ENCODE measurements around the gene PPP6R3. TPM values are rescaled to one million over a fixed set of nuclear protein-coding genes. Genes with fewer than 3 reads are reported as not detected.

PPP6R3 gene
- polyA plus RNA-seq, 1 donor from 2014 or later, result 41.1 TPM

GRCh38 chr11:68649851-68650555 is 189.5 kb downstream of the PPP6R3 start:
- peaks cover 5 to 13% (median 8%) of the 10 kb centered on the region in 3 donors for H3K9me3 Mint-ChIP-seq
- H3K4me3 Mint-ChIP-seq, result no peak overlapping the region

GRCh38 chr11:68650801-68651200 is 190.2 kb downstream of the PPP6R3 start:
- no peaks in the 10 kb centered on the region for H3K36me3 Mint-ChIP-seq
- H3K9me3 Mint-ChIP-seq, result peaks cover 5 to 13% (median 8%) of the 10 kb centered on the region in 3 donors

More at GRCh38 chr11:68649851-68650555, 189.5 kb downstream of the PPP6R3 start:
- H3K4me1 Mint-ChIP-seq, result peaks cover 0 to 2% (median 0%) of the 10 kb centered on the region in 3 donors
- H3K27me3 Mint-ChIP-seq, result peaks cover 7% of the 10 kb centered on the region
- H3K36me3 Mint-ChIP-seq, result no peaks in the 10 kb centered on the region
- no peak overlapping the region for H3K27ac Mint-ChIP-seq

GRCh38 chr11:68651208-68651984 is 190.8 kb downstream of the PPP6R3 start:
- Mint-ChIP-seq H3K27ac (no peak overlapping the region), H3K27me3 (peaks cover 10% of the 10 kb centered on the region), H3K4me3 (no peak overlapping the region)

More at GRCh38 chr11:68650801-68651200, 190.2 kb downstream of the PPP6R3 start:
- Mint-ChIP-seq H3K27ac (no peak overlapping the region), H3K4me1 (peaks cover 0 to 2% (median 0%) of the 10 kb centered on the region in 3 donors), H3K27me3 (peaks cover 9% of the 10 kb centered on the region), H3K4me3 (no peak overlapping the region)

GRCh38 chr11:68651985-68652682 is 191.6 kb downstream of the PPP6R3 start:
- H3K27me3 Mint-ChIP-seq, result peaks cover 10% of the 10 kb centered on the region
- H3K4me1 Mint-ChIP-seq, result peaks cover 0 to 2% (median 0%) of the 10 kb centered on the region in 3 donors
- H3K27ac Mint-ChIP-seq, result no peak overlapping the region
- H3K36me3 Mint-ChIP-seq, result no peaks in the 10 kb centered on the region
- peaks cover 0 to 8% (median 4%) of the 10 kb centered on the region in 3 donors for H3K9me3 Mint-ChIP-seq
- no peak overlapping the region for H3K4me3 Mint-ChIP-seq

More at GRCh38 chr11:68651208-68651984, 190.8 kb downstream of the PPP6R3 start:
- H3K9me3 Mint-ChIP-seq, result peaks cover under 1 to 11% (median 9%) of the 10 kb centered on the region in 3 donors
- H3K4me1 Mint-ChIP-seq, result peaks cover 0 to 2% (median 0%) of the 10 kb centered on the region in 3 donors
- no peaks in the 10 kb centered on the region for H3K36me3 Mint-ChIP-seq

DNA sequence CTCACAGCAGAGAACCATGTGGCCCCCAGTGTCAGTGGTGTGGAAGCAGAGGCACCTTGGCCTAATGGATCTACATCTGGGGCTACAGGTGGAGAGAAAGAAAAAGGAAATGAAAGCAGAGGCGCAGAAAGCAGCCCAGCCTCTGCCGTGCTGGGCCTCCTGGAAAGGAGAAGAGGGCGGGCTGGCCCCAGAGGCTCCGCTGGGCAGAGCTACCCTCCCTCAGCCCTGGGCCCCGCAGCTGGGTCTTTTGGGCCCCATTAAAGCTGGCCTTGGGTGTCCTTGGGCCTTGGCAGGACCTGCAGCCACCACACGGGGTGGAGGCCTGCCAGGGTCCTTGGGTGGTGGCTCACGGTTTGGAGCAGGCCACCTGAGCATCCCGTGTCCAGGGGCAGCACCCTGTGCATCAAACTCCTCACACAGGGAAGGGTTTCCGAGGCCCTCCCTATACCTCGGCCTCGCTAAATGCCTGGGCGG is 192.2 kb downstream of the PPP6R3 start:
- H3K27ac Mint-ChIP-seq, result no peak overlapping the region
- H3K4me1 Mint-ChIP-seq, result peaks cover 0 to 2% (median 0%) of the 10 kb centered on the region in 3 donors
- no peak overlapping the region for H3K4me3 Mint-ChIP-seq
- H3K9me3 Mint-ChIP-seq, result peaks cover 0 to 5% (median 0%) of the 10 kb centered on the region in 3 donors
- H3K27me3 Mint-ChIP-seq, result peaks cover 10% of the 10 kb centered on the region
- no peaks in the 10 kb centered on the region for H3K36me3 Mint-ChIP-seq

DNA sequence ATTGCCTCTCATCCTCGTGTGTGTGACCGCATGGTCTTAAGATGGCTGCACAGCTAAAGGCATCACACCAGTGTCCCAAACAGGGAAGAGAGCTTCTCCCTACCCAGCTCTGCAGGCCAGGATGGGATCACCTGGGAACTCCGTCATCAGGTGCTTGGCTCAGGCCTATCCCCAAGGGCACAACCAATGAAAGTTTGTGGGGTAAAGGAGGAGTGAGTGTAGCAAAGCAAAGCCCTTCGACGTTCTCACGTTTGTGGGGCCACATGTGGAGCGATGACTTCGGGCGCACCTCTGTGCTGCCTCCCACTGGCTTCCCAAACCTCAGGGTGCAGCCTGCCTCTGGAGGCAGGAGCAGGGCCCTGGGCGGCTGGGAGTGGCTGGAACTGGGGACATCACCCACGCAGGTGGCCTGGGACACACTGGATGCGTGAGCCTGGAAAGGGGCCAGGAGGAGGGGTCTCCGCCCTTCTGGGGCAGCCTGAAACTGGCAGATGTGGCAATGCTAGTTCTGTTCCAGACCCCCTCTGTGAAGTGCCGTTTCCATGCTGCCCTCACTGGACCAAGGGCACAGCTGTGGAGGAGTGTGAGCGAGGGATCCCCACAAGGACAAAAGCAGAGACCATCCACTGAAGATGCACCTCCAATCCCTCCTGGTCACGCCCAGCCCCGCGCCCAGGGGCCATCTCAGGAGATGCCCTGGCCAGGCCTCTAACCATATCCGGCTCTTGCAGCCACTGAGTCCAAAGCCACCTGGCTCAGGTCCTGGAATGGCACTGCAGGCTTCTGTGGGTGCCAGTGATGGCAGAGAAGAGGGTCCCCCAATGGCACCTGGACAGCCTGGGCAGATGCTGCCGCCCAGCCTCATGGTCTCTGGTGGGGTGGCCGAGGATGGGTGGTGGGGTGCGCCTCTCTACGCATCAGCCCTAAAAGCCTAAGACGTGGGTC is 193.2 kb downstream of the PPP6R3 start:
- Mint-ChIP-seq H3K36me3 (no peaks in the 10 kb centered on the region), H3K27me3 (peaks cover 14% of the 10 kb centered on the region), H3K4me1 (peaks cover 0 to 2% (median 0%) of the 10 kb centered on the region in 3 donors), H3K9me3 (peaks cover 0 to 3% (median 0%) of the 10 kb centered on the region in 3 donors), H3K4me3 (no peak overlapping the region), H3K27ac (no peak overlapping the region)

GRCh38 chr11:68654978-68655377 is 194.4 kb downstream of the PPP6R3 start:
- no peak overlapping the region for H3K4me3 Mint-ChIP-seq
- H3K4me1 Mint-ChIP-seq, result peaks cover 0 to 2% (median 0%) of the 10 kb centered on the region in 3 donors

DNA sequence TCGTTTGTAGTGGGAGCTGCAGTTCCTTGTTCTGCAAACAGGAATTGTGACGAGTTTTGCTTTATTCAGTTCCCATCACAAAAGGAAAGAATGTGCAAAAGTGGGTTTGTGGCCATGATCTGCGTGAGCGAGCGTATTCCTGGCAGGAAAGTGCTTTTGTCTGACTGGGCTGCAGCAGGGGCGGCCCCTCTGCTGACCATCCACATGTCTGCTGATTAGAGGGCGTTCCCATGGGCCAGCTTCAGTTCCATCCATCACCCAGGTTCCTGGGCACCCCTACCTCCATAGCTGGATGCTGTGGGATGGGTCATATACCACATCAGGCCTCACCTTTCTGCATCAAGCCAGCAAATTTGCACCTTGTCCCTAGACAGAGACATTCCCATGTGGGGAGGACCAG is 194.9 kb downstream of the PPP6R3 start:
- peaks cover 0 to 3% (median 0%) of the 10 kb centered on the region in 3 donors for H3K9me3 Mint-ChIP-seq
- no peaks in the 10 kb centered on the region for H3K36me3 Mint-ChIP-seq
- no peak overlapping the region for H3K4me3 Mint-ChIP-seq
- peaks cover 12% of the 10 kb centered on the region for H3K27me3 Mint-ChIP-seq
- H3K4me1 Mint-ChIP-seq, result peaks cover 0 to 2% (median 0%) of the 10 kb centered on the region in 3 donors
- H3K27ac Mint-ChIP-seq, result no peak overlapping the region

More at GRCh38 chr11:68654978-68655377, 194.4 kb downstream of the PPP6R3 start:
- Mint-ChIP-seq H3K27ac (no peak overlapping the region), H3K27me3 (peaks cover 12% of the 10 kb centered on the region), H3K9me3 (peaks cover 0 to 3% (median 0%) of the 10 kb centered on the region in 3 donors), H3K36me3 (no peaks in the 10 kb centered on the region)

DNA sequence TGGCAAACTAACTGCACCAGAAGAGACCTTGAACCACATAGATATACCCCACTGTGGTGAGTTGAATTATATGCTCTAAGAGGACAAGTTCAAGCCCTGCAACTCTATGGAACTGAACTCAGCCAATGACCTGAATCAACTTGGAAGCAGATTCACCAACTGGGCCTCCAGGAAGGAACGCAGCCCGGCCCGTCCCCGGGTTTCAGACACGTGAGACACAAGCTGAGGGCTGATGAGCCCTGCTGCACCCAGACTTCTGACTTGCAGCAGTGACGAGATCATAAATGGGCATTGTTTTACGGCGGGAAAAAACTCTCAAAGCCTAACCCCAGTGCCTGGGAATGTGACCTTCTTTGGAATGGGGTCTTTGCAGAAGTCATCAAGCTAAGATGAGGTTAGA is 195.3 kb downstream of the PPP6R3 start:
- Mint-ChIP-seq H3K27me3 (peaks cover 11% of the 10 kb centered on the region), H3K36me3 (no peaks in the 10 kb centered on the region), H3K4me1 (peaks cover 0 to 2% (median 0%) of the 10 kb centered on the region in 3 donors), H3K4me3 (no peak overlapping the region), H3K27ac (no peak overlapping the region), H3K9me3 (peaks cover 0 to 3% (median 0%) of the 10 kb centered on the region in 3 donors)

DNA sequence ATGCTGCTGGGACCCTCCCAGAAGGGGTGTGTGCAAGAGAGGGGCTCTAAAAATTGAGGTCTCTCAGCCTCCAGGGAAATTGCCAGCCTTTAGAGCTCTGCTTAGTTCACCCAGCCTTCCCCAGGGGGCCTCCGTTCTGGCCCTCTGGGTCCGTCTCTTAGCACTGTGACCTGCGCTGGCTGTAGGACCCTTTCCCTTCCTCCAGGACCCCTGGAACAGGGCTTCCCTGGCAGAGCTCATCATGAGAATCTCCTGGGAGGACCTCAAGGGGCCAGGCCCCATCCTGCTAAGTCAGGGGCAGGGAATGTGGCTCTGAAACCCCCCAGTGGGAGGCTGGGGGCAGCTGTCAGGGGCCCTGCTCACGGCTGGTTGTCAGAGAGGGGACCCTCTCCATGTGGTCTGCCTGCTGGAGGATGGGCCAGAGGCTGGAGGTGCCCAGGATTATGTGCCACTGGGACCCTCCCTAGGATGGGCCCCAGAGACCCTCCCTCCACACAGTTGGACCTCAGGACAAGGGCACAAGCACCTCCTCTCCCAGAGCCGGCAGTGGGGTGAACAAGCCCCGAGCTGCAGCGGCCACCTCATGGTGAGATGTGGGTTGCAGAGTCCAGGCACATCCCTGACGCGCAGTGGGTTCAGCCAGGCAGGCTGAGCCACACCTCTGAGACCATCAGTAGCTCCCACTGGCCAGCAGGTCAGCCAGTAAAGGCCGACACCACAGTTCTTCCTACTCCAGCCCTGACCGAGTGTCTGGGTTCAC is 196.6 kb downstream of the PPP6R3 start:
- peaks cover 0 to 5% (median 0%) of the 10 kb centered on the region in 3 donors for H3K9me3 Mint-ChIP-seq
- peaks cover 0 to 2% (median 0%) of the 10 kb centered on the region in 3 donors for H3K4me1 Mint-ChIP-seq
- H3K27ac Mint-ChIP-seq, result no peak overlapping the region
- peaks cover 11% of the 10 kb centered on the region for H3K27me3 Mint-ChIP-seq
- H3K36me3 Mint-ChIP-seq, result no peaks in the 10 kb centered on the region
- H3K4me3 Mint-ChIP-seq, result no peak overlapping the region

DNA sequence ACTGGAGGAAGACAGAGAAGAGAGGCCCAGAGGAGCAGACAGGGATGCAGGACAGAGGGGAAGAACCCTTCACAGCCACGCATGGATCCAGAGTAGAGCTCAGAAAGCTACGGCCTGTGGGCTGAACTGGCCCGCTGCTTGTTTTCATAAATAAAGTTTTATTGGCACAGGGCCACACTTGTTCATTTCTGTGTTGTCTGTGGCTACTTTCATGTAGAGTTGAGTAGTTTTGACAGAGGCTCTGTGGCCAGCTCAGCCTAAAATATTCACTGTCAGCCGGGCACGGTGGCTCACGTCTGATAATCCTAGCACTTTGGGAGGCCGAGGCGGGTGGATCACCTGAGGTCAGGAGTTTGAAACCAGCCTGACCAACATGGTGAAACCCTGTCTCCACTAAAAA is 197.5 kb downstream of the PPP6R3 start:
- Mint-ChIP-seq H3K27ac (no peak overlapping the region), H3K9me3 (peaks cover 0 to 7% (median 0%) of the 10 kb centered on the region in 3 donors), H3K4me3 (no peak overlapping the region), H3K4me1 (no peaks in the 10 kb centered on the region), H3K27me3 (peaks cover 10% of the 10 kb centered on the region), H3K36me3 (no peaks in the 10 kb centered on the region)

DNA sequence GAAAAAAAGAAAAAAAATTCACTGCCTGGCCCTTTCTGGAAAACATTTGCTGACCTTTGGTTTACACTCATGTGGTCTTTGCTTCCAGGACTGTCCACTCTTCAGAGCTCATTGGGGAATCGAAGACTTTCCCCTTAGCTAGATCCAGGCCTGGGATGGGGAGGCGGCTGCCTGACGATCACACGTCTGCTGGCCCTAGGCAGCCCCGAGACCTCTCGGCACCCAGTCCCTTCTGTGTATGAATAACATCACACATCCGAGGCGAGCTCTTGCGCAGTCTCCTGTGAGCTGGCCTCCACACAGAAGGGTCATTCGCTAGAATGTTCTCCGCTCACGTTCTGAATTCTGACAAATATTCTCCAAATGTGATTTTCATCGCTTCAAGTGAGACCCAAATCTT is 198.1 kb downstream of the PPP6R3 start:
- Mint-ChIP-seq H3K4me1 (no peaks in the 10 kb centered on the region), H3K36me3 (no peaks in the 10 kb centered on the region), H3K9me3 (peaks cover 0 to 7% (median 0%) of the 10 kb centered on the region in 3 donors), H3K27ac (no peak overlapping the region), H3K27me3 (peaks cover 9% of the 10 kb centered on the region), H3K4me3 (no peak overlapping the region)

Data from IgD-negative memory B cell (primary cell).